HuH-7 (cell line): Measurements from ENCODE around the gene MRPL20.
"Not testable (repeated sequence)": the region's sequence is repeated elsewhere in the genome, so short reads cannot be mapped to it uniquely, and the experiment has no call there.

Experiments used
- DNase-seq: peaks from one replicate; pipeline ENCODE4 v3.0.0; 2011; ENCODE audit warnings: low spot score

MRPL20 gene

DNA sequence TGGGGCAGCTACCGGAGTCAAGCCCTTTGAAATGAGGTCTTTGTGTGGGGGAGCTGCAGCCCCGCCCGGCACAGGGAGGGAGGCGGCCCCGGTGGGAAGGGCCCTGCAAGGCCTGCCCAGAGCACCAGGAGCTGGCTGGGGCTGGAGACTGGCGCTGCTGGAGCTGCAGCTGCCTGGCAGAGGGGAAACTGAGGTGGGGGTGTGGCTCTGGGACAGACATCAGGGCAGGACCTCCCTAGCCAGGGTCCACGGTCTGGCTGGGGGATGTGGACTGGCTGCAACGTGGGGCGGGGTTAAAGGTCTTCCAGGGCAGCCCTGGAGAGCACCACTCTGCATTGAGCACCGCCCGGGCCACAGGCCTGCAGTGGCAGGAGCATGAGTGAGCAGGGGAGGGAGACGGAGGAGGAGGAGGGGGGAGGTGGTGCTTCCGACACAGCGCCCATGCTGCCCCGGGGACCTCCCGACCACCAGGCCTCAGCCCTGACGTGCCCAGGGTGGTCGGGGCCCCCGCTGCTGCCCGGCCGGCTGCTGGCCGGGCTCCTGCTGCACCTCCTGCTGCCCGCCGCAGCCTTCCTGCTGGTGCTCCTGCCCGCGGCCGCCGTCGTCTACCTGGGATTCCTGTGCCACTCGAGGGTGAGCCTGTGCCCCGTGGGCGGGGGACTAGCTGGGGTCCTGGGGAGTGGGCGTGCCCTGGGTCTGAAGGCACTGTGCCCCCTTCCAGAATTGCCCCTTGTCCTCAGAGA is 18.8 kb upstream of the MRPL20 start:
- DNase-seq = no peak

DNA sequence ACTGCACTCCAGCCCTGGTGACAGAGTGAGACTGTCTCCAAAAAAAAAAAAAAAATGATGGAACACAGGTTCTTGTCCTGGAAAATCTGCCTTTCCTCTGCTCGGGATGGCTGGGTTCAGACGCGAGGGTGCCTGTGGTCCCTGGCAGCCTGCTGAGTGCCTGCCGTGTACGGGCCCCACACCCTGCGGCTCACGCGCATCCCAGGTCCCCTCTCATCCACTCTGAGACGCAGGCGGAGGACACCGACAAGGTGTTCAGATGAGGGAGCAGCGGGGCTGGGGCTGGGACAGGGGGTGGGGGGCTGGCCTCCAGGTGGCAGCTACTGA is 18.3 kb upstream of the MRPL20 start:
- DNase-seq = no peak

DNA sequence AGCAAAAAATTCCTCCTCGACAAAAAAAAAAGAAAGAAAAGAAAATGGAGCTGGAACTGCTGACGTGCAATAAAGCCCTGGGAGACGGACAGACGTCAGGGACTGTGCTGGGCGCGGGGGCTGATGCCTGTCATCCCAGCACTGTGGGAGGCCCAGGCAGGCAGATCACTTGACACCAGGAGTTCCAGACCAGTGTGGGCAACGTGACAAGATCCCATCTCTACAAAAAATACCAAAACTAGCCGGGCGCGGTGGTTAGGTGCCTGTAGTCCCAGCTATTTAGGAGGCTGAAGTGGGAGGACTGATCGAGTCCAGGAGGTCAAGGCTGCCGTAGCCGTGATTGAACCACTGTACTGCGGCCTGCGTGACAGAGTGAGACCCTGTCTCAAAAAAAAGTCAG is 17.6 kb upstream of the MRPL20 start:
- DNase-seq = no peak

DNA sequence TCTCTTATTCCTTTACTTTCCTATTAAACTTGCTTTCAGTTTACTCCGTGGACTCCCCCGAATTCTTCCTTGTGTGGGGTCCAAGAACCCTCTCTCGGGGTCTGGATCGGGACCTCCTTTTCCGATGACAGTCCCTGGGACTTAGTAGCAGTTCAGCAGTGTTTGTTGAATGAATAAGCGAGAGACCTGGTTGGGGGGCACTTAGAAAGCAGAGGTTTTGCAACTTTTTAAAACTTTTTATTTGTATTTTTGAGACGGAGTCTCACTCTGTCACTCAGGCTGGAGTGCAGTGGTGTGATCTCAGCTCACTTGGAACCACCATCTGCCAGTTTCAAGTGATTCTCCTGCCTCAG is 16.1 kb upstream of the MRPL20 start:
- DNase-seq = no peak

DNA sequence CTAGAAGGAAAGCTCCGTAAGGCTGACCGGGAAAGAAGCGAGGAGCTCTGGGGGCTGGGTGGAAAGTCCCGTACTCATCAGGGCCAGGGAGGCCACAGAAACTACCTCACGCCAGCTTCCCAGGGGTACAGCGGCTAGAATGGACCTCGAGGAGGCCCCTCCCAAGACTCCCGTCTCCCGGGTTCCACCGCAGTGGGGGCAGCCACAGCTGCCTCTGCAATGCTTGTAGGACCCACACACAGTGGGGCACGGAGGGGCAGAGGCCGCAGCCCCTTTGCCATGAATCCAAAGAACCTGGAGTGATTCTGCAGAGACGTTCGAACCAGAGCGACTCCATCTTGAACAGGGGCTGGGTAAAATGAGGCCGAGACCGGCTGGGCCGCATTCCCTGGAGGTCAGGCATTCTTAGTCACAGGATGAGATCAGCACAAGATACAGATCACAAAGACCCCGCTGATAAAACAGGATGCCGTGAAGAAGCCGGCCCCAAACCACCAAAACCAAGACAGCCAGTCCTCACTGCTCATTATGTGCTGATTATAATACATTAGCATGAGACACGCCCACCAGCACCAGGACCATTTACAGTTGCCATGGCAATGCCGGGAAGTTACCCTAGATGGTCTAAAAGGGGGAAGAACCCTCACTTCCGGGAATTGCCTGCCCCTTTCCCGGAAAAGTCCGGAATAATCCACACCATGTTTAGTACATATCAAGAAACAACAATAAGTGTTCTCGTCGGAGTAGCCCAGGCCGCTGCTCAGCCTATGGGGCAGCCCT is 15.6 kb upstream of the MRPL20 start:
- DNase-seq = no peak

DNA sequence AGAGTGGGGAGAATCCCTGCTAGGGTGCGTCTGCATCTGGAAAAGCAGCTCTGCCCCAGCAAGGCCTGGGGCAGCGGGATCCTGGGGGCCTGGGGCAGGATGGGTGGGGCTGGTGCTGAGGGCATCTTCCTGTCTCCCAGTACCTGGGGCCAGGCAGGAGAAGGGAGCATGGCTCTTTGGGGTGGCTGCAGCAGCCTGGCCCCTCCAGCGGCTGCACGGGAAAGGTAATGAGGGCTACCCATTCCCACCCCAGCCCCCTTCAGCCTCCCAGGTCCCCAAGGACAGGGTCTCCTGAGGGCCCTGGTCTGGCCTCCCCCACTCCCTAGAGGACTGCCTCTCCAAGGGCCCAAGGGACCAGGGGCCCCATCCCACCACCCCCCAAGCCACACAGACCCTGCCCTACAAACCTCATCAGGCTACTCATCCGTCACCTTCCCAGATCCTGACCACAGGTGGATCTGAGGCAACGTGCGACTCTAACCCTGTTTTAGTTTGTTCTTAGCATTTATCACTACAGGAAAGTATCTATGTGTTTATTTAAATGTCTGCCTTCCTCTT is 14.9 kb upstream of the MRPL20 start:
- peak; percentile 12 for DNase-seq

DNA sequence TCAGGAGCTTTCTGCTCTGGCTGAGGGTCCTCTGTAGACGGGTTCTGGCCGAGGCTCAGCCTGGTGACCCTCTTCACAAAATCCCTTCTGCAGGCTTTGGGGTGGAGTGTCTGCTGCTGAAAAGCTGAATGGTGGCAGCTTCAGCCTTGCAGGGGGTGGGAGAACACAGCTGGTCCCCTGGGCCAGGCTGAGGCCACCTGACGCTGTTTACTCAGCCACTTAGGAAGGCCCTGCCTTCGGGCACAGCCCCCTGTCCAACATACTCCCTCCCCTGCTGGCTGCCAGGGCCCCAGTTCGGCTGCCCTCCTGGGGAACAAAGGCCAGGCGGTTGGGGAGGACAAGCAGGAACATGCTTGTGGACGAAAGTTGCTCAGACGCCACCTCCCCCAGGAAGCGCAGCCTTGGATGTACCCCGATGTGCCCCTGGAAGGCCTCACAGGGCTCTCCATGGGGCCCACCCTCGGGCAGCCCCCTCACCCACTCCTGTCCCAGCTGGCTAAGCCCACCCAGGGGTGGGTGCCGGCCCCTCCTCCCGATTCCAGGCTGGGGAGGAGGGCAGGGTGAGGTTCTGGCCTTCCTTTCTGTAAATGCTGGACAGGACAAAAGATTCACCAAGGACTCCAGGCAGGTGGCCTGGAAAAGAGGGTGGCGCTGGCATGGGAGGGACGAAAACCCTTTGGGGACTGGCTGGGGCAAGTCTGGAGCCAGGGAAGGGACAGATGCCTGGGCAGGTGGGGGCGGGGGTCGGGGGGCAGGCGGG is 14.2 kb upstream of the MRPL20 start, which contains the start of gene ANKRD65:
Gene ANKRD65, minus strand, starts transcription at position 130 of the 760 bp plus-strand sequence. CDS start 271 bp downstream, outside the sequence.
- DNase-seq = peak; percentile 29

DNA sequence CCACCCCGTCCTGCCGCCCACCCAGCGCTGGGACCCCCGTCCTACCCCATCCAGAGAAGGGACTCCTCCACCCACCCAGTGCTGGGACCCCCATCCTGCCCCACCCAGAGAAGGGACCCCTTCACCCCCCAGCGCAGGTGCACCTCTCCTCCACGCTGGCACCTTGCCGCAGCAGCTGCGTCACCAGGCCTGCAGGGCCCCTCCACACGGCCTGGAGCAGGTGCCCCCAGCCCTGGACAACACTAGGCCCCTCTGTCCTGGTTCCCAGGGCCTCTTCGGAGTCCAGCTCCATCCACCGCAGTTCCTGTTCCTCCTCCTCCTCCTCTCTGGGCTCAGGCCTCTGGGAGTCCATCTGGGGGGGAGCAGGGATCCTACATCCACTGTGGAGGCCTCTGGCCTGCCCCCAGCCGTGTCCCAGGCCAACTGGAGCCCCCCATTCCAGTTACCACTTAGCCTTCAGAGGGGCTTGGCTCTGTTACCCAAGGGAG is 13.6 kb upstream of the MRPL20 start:
- peak; percentile 17 for DNase-seq

DNA sequence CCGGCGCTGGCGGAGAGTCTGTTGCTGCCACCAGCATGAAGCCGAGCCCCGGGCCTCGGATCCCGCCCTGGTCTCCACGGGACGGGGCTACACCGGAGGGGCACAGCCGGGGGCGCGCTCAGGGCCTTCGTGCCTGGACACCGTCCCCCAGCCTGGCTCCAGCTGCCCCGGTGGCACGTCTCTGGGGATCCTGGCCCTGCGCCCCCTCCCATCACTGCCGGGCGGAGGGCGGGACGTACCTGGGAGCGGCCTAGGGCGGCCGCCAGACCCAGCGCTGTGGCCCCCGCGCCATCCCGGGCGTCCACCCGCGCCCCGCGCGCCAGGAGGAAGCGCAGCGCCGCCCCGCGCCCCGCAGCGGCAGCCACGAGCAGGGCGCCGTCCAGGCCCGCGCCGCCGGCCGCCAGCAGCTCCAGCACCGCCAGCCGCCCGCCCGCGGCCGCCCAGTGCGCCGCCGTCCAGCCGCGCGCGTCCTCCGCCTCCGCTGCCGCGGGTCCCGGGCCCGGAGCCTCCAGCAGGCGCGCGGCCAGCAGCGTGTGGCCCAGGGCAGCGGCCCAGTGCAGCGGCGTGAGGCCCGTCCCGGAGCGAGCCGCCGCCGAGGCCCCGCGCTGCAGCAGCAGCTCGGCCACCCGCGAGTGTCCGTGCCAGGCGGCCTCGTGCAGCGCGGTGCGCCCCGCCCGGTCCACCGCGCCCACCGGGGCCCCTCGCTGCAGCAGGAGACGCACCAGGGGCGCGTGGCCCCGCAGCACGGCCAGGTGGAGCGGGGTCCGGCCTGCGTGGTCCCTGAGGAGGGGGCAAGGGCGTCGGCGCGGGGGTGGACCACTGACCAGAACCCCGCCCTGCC is 12.9 kb upstream of the MRPL20 start:
- DNase-seq = peak; percentile 47

DNA sequence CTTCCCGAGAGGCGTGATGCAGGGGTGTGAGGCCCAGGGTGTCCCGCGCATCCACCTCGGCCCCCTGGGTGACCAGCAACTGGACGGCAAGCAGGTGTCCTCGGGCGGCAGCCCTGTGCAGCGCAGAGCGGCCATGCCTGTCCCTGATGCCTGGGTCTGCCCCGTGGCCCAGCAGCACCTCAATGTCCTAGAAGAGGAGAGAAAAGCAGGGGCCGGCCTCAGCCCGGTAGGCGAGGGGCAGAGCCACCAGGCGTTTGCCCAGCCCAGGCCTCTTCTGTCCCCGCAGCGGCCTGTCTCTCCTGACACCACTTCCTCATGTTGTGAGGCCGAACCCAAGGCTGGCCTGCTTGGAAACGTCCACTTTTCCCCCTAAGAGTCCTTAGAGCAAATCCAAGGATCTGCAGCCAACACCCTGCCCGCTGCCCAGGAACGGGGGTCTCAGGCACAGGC is 12.3 kb upstream of the MRPL20 start:
- no peak for DNase-seq

DNA sequence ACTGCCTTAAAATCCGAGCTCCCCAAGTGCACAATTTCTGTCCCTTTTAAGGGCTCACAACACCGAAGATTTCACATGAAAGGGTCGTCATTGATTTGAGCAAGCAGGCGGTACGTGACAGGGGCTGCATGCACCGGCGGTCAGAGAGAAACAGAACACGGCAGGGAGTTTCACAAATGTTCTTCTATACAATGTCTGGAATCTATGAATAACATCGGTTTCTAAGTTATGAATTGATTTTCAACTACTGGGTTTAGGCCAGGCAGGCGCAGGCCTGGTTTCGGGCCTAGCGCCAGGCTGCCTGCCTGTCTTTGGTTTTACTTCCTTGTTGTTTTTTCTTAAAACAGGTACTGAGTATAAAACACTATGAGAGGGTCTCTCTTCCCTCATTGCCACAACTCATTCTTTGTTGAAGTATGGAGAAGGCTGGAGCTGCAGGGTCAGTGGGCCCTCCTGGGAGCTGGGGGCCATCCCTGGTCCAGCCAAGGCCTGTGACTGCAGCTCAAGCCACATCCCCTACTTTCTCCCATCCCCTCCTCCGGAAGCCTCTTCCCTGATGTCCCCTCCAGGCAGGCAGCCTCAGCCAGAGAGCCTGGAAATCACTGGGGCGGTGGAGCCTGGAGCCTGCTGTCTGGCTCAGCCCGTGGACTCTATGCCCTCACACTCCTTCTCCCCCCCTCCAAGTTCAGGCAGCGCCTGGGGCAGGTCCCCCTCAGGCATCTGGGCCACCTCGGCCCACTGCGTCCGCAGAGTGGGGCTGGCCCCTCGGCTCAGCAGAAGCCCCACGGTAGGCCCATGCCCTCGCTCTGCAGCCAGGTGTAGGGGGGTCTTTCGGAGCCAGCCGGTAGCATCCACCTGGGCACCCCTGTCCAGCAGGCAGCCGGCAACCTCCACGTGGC is 11.6 kb upstream of the MRPL20 start:
- DNase-seq = no peak

DNA sequence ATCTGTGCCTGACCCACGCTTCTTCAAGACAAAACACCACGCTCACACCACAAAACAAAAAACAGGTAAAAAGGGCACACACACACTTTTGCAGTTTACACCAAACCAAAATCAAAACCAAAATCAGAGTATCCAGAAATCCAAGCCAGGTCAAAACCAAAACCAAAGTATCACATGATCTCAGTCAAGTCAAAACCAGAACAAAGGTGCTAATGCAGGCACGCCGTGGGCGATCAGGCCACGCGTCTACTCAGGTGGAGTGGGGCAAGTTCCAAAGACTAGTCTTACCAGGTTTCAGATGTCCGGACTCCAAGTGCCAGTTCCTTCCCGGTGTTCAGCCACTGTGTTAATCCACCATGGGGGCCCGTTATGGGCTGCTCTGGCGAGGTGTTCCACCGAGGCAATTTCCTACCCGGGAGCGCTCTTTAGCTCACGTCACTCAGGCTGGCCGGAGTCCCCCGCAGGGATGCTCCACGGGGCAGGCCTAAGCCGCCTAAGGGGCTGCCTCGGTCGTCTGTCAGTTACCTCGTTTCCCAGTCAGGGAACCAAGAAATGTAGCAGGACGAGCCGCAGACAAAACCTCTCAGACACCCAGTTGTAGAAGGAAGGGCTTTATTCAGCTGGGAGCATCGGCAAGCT is 10.9 kb upstream of the MRPL20 start:
- DNase-seq = not testable (repeated sequence)

DNA sequence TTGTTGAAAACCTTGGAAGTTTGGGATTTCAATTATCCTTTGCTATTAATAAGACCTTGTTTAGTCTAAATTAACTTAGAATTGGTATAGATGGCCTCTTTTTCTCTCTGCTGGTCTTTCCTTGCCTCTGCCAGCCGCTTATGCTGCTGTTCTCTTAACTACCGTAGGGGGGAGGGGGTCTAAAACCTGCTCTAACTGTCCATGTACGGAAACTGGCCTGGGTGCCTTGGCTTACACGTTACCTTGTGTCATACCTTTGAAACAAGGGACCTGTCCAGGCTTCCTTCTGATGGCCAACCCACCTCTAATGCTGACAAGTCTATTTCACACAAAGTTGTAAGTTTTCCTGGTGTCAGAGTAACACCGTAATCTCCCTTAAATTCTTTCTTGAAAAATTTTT is 10.3 kb upstream of the MRPL20 start:
- DNase-seq = peak; percentile 48

DNA sequence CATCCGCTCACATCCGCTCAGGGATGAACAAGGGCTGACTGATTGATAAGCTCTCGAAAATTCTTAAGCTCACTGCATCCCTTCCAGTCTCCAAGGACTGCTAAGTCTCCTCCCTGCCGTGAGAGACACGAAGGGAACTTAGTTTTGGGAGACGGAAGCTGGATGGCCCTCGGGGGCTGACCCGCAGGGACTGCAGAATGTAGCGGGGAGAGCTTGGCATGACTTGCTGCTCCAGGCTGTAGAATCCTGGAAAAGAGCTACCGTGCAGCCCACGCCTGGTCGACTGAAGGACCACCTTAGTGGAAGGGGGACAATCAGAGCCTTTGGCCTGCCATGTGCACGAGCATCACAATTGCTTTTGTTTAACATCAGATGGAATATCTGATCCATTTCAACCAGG is 8.7 kb upstream of the MRPL20 start:
- no peak for DNase-seq

DNA sequence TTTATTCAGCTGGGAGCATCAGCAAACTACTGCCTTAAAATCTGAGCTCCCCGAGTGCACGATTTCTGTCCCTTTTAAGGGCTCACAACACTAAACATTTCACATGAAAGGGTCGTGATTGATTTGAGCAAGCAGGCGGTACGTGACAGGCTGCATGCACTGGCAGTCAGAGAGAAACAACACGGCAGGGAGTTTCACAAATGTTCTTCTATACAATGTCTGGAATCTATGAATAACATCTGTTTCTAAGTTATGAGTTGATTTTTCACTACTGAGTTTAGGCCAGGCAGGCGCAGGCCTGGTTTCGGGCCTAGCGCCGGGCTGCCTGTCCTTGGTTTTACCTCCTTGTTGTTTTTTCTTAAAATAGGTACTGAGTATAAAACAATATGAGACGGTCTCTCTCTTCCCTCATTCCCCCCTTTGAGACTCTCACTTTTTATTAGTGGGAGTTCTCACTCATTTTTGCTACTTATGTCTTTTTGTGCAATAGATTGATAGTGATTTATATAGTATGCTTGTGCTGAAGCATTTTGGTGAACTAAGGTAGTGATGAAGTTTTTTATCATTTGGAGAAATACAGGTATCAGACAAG is 5.3 kb upstream of the MRPL20 start:
- not testable (repeated sequence) for DNase-seq

DNA sequence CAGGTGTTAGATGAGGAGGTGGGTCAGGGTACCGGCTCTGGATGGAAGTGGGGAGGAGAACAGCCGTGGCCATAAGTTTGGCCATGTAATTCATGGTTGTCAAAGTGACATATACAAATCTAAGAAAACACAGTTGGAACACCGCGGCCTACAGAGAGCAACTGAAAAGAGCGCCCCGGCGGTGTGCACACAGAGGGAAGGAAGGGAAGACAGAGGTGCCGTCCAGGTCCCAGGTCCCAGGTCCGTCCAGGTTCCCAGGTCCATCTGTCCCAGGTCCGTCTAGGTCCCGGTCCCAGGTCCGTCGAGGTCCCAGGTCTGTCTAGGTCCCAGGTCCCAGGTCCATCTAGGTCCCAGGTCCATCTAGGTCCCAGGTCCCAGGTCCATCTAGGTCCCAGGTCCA is 4.5 kb upstream of the MRPL20 start:
- DNase-seq = no peak

DNA sequence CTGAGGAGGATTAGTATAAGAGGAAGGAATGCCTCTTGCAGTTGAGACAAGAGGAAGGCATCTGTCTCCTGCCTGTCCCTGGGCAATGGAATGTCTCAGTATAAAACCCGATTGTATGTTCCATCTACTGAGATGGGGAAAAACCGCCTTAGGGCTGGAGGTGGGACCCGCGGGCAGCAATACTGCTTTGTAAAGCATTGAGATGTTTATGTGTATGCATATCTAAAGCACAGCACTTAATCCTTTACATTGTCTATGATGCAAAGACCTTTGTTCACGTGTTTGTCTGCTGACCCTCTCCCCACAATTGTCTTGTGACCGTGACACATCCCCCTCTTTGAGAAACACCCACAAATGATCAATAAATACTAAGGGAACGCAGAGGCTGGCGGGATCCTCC is 3.1 kb upstream of the MRPL20 start:
- not testable (repeated sequence) for DNase-seq

DNA sequence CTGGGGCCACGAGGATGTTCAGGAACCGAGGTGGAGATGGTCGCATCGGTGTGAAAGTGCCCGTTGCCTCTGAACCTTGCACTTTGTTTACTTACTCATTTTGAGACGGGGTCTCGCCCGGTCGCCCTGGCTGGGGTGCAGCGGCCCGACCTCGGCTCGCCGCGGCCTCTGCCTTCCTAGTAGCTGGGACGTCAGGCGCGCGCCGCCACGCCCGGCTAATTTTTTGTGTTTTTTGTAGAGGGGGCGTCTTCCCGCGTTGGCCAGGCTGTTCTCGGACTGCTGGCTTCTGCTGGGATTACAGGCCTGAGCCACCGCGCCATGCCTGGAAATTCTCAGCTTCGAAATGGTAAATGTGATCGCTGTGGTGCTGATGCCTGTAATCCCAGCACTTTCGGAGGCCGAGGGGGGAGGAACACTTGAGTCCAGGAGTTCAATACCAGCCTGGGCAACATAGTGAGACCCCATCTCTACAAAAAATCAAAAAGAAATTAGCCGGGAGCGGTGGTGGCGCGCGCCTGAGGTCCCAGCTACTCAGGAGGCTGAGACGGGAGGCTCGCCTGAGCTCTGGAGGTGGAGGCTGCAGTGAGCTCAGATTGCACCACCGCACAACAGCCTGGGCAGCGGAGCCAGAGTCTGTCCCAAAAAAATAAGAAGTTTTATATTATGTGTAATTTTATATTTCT is 684 bp upstream of the MRPL20 start:
- no peak for DNase-seq
